ENCODE data around the gene DNAH9. TPM values are rescaled to one million over a fixed set of nuclear protein-coding genes. Genes with fewer than 3 reads are reported as not detected.

DNAH9 gene
- total RNA-seq, 1 experiment from 2014 or later = 0.03 TPM

GRCh38 chr17:11980813-11981212 is 382.5 kb downstream of the DNAH9 start:
- DNase-seq (ENCODE audit: low spot score) = no peak

- no peak for DNase-seq (ENCODE audit: low spot score)
These were observed 383.6 kb downstream of the DNAH9 start for GRCh38 chr17:11981862-11982261.

- DNase-seq (ENCODE audit: low spot score) = no peak
These were observed 388.1 kb downstream of the DNAH9 start for GRCh38 chr17:11986179-11986941.

GRCh38 chr17:11986942-11987329 is 388.7 kb downstream of the DNAH9 start:
- DNase-seq (ENCODE audit: low spot score) = peak; percentile 56

GRCh38 chr17:11990363-11990983 is 392.2 kb downstream of the DNAH9 start:
- DNase-seq (ENCODE audit: low spot score) = no peak

- DNase-seq (ENCODE audit: low spot score) = no peak
These were observed 393.2 kb downstream of the DNAH9 start for GRCh38 chr17:11991461-11991860.

GRCh38 chr17:11996722-11997146 is 398.5 kb downstream of the DNAH9 start:
- peak; percentile 51 for DNase-seq (ENCODE audit: low spot score)

GRCh38 chr17:11997147-11997971 is 399.1 kb downstream of the DNAH9 start, which contains the start of gene ZNF18:
TSS of gene ZNF18 (minus strand) at chr17:11997475. CDS start at chr17:11992829, 4,646 bp downstream.
- DNase-seq (ENCODE audit: low spot score) = peak; percentile 89

- no peak for DNase-seq (ENCODE audit: low spot score)
These were observed 399.6 kb downstream of the DNAH9 start for GRCh38 chr17:11997972-11998233.

GRCh38 chr17:11999696-12000095 is 401.4 kb downstream of the DNAH9 start:
- no peak for DNase-seq (ENCODE audit: low spot score)

- no peak for DNase-seq (ENCODE audit: low spot score)
These were observed 409.2 kb downstream of the DNAH9 start for GRCh38 chr17:12007466-12007865.
